ENCODE measurements around the gene HPS3.
"Not testable (repeated sequence)": the region's sequence is repeated elsewhere in the genome, so short reads cannot be mapped to it uniquely, and the experiment has no call there.

HPS3 gene

DNA sequence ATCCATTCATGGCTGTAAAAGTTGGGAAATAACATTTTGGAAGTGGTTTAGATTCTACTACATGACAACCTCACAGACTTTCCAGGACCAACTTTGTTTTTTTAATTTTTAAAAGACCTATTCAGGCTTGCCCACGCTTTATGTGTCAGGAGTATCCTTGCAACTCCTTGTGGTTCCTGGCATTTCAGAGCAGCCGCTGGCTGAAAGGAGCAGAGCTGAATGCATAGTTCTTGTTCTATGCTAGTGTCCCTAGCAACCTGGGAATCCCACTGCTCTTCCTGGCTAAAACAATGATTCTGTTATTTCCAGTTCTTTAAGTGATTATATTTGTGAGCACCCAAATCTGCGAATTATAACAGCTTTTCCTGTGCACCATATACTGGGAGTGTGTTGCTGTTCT lies 57.3 kb downstream of the HPS3 start:
- no peak for DNase-seq

DNA sequence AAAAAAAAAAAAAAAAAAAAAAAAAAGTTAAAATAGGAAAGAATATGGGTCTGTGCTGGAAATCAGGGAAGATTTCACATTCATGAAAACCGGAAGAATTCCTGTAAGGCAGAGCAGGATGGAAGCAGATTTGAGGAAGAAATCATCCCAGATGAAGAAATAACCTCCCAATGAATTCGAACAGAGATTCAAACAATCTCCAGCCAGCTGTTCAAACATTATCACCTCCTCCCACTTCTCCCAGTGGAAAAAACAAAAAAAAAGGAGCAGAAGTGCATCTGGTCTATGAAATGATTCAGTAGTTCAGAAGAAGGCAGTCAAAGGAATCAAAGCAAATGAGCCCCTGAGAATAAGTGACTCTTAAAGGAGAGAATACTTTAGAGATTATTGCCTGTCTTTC lies 59.1 kb downstream of the HPS3 start:
- DNase-seq = peak in 1 of 2 experiments; percentile 28

DNA sequence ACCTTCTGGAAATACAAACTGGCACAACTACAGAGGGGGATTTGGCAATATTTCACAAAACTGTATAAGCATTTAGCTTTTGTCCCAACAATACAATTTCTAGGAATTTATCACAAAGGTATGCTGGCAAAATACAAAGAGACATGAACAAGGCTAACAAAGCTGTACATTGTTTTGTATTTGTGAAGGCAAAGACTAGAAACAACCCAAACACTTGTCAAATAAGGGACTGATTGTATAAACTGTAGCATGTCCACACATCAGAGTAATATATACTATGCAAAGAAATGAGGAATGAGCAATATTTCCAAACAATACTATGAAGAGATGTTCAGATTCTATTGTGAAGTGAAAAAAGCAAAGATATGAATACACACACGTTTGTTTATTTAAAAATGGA lies 65.8 kb downstream of the HPS3 start:
- DNase-seq = no peak

DNA sequence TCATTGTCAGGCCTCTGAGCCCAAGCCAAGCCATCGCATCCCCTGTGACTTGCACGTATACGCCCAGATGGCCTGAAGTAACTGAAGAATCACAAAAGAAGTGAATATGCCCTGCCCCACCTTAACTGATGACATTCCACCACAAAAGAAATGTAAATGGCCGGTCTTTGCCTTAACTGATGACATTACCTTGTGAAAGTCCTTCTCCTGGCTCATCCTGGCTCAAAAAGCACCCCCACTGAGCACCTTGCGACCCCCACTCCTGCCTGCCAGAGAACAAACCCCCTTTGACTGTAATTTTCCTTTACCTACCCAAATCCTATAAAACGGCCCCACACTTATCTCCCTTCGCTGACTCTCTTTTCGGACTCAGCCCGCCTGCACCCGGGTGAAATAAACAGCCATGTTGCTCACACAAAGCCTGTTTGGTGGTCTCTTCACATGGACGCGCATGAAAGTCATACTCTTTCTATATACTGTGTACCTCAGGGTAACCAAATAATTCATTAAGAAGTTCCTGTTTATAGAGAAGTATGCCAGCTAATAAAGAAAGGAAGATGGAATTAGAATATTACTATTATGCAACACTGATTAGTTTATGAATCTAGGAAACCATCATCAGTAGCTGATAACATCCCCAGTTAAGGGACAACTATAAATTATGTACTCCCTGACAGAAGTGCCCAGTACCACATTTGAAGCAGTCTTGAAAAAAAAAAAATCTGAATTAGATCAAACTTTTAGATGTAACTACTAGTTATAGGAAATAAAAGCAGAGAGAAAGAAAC lies 67.6 kb downstream of the HPS3 start:
- not testable (repeated sequence) for DNase-seq

DNA sequence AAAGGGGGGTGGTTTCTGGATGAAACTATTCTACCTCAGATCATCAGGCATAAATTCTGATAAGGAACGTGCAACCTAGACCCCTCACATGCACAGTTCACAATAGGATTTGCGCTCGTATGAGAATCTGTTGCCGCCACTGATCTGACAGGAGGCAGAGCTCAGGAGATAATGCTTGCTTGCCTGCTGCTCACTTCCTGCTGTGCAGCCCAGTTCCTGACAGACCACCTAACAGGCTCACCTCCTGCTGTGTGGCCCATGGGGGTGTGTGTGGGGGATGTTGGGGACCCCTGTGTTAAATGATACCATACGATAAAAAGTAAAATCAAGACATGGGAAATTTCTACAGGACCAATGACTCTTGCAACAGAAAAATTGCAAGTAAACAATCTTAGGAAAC lies 68.2 kb downstream of the HPS3 start:
- no peak for DNase-seq

DNA sequence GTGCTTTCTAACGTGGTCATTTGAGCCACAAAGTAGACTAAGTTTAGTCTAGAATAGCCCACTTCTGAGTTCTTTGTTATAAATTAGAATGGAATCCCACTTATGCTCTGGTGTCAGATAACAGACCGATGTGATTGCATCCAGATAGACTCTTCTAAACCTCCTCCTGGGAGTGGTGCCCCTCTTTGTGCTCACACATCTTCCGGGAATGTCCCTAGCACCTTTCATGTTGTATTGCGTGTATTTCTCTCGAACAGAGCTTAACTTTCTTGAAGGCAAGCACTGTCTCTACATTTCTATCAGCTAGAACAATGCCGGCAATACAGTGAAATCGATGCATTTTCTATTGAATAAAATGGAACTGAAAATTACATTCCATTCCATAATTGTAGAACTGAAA lies 69.2 kb downstream of the HPS3 start:
- no peak for DNase-seq

DNA sequence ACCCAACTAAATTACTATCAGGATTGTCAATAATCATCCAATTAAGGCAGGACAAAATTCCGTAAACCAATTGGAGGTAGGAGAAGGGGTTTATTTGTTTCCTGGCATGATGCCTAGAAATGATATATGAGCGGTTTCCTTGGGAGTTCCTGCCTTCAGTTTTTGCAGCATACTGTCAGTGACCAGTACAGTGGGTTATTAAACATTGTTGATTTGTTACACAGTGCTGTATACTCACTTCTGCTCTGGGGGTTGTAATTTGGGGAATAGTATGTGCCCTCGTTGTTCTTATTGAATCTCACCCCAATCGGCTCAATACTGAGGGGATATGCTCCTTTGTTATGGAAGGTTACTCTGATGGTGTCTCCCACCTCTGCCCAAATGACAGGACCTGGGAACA lies 70.0 kb downstream of the HPS3 start:
- peak; percentile 66 to 90 for DNase-seq

DNA sequence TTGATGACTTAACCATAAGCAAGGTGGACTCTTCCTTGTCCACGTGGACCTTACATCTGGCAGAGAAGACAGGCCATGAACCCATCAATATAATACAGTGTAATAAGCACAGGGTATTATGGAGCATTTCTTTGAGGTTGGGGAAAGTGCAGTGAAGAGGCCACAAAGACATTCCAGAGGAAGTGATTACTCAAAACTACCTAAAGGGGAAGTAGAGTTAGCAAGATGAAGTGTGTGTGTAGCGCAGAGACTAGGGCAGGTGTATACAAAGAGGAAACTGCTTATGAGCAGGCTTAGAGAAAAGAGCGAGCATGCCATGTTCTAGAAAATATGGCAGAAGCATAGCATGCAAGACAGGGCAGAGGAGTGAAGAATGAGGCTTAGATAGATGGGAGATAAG lies 74.3 kb downstream of the HPS3 start:
- no peak for DNase-seq

DNA sequence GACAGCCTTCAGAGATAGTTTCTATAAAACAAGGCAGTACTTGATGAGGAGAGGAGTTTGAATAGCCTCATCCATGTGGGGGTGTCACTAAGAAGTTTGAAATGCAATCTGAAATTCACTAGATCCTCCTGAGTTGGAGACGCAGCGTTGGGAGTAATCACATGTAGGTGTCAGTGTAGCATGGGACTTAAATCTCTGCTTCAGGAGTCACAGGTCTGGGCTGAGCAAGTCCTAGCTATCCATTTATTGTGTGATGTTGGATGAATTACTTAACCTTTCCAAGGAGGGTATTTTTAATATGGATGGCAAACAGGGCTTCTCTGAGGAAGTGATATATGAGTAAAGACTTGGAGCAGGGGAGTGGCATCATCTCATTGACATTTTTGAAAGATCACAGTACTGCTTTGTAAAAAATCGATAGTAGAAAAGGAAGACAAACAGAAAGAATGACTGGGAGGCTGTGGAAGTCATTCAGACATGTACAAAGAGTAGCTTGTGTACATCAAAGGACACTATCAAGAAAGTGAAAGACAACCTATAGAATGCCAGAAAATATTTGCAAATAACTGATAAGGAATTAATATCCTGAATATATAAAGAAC lies 75.1 kb downstream of the HPS3 start:
- no peak for DNase-seq

DNA sequence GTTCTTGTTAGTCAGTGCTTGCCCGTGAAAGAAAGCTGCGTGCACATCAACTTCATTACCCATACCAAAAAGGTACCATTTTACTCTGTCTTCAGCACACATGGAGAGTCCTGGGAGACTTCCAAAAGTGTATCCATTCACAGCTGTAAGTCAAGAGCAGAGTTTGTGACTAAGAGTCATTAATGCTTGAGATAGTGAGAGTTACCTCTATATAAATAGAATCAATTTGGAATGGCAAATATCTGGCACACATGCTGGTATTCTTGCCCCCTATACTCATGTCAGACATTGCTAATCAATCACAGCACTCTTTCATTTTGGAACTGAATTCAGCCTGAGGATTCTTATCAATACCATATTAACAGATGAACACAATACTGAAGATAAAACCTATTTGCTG lies 78.0 kb downstream of the HPS3 start:
- DNase-seq = no peak

DNA sequence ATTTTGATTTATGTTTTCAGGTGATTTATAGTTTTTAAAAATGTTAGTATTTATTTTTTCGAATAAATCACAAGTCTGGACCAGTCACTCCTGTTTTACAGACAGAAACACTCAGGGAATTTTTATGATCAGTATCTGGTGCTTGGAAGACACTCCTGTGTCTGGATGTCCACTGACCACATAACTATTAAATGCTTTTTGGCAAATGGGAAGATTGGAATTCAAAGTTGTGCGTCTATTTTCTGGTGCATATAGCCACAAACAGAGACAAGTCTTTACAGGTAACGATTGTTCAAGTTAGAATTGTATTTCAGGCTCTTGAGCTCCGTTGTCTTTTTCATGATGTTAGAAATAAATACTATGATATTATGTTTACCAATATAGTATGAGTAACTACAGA lies 80.0 kb downstream of the HPS3 start:
- DNase-seq = no peak

DNA sequence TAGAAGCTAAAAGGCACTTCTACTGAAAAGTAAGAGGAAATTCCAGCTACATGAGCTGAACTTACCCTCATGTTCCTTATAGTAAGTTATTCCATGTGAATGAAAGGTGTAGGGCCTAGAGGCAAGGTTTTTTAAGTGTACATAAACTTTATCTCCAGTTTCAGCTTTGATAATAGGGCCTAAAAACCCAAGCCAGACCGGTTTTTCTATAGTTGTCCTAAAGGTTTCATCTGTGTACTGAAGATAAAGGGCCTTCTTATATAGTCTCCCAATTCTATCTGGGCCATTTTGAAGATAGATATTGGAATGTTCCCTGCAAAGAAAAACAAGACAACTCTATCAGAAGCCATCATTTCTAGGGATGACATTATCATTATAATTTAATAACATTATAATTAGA lies 82.9 kb downstream of the HPS3 start:
- no peak for DNase-seq

DNA sequence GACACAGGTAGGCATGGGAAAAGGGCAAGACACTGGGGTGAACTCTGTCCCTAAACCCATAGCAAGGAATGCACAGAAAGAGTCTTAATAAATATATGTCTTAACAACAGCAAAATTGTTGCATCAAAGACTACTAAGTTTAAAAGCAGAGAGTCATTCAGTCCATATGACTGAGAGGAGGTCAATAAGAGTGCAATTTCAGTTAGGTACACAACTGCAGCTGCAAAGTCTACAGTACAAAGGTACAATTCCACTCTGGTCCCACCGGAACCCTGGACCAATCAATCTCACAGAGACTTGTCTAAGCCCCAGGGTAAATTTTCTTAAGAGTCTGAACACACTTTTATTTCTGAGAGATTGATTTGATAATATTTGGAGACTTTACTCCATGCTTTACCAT lies 85.3 kb downstream of the HPS3 start:
- peak; percentile 14 to 67 for DNase-seq

DNA sequence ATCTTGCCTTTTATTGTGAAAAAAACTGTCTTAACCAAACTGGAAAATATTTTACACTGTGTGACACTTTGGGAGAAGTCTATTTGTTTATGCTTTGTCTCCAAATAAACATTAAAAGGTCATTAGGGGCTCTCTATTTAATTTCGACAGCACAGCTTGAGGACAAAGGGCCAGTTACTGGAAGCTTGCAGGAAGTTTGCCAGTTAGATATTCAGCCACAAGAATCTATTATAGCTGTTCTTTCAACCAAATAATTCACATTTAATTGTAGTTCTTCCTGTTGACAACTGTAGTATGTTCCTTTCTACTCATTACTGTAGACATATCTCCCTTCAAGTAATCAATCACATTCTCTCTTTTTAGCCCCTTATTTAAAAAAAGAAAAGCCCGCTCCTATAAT lies 86.1 kb downstream of the HPS3 start:
- peak; percentile 26 to 81 for DNase-seq

DNA sequence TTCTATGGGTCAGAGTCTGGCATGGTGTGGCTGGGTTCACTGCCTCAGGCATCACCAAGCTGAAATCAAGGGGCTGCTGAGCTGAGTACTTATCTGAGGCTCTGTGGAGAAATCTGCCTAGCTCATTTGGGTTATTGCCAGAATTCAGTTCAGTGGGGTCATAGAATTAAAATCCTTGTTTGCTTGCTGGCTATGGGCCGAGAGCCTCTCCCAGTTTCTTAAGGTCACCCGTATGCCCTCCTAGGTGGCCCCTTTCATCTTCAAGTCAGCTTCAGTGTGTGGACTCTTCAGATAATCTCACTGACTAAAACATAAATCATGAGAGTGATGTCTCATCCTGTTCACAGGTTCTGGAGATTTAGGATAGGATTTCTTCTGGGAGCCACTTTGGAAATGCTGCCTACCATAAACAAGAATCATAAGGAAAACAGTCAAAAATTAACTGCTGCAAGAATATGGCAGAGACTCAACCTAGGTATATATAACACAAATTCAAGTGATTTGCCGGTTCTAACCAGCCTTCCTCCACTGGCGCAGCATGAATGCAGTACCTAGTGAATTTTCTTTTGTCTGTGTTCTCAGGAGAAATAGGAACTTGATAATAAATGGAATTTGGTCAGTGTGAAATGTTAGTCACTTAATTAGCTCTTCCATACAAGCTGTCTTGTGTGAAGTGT lies 86.9 kb downstream of the HPS3 start:
- peak in 1 of 2 experiments; percentile 29 for DNase-seq

DNA sequence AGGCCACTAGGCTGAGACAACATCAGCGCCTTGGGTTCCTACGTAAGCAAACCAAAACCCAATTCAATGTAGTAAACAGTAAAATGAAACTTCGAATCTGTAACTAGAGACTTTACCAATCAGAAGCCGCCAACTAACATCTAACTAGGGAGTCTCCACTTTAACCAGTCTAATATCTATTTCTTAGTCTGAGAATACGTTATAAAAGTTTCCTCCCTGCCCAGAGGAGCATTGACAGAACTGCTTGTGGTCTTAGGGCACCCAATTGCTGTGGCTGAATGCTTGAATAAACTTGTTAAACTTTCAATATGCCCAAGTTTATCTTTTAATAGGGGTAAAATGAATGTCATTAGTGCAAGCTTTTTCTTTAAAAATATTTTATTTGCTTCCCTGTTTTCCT lies 87.9 kb downstream of the HPS3 start:
- no peak for DNase-seq

DNA sequence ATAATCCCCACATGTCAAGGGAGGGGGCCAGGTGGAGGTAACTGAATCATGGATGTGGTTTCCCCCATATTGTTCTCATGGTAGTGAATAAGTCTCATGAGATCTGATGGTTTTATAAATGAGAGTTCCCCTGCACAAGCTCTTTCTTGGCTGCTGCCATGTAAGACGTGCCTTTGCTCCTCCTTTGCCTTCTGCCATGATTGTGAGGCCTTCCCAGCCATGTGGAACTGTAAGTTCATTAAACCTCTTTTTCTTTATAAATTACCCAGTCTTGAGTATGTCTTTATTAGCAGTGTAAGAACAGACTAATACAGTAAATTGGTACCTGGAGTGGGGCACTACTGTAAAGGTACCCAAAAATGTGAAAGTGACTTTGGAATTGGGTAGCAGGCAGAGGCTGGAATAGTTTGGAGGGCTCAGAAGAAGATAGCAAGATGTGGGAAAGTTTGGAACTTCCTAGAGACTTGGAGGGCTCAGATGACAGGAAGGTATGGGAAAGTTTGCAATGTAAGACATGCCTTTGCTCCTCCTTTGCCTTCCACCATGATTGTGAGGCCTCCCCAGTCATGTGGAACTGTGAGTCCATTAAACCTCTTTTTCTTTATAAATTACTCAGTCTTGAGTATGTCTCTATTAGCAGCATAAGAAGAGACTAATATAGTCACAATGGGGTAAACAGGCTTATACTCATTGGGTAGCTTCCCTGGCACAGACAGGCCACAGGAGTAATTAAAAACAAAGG lies 90.1 kb downstream of the HPS3 start:
- not testable (repeated sequence) for DNase-seq

DNA sequence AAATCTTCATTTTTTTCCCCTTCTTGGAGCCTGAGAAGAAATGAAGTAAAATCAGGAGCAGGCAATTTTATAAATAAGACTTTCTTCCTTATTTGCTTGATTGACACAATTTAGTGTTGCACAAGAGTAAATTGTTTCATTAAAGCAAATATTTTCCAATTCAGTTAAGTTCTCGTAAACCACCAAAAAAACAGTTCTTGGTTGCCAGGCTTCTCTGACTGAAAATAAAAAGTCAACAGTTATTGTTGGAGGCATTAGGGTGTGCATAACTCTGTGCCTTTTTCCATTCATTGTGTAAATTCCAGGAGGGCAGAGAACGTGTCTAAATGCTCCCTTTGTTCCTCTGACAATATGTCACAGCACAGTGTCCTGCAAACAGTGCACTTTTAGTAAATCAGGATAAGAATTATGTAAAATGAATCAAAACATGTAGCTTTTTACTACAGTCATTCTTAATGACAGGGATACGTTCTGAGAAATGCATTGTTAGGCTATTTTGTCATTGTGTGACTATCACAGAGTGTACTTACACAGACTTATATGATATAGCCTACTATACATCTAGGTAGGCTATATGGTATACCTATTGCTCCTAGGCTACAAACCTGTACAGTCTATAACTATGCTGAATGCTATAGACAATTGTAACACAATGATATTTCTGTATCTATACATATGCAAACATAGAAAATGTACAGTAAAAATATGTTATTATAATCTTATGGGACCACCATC lies 92.5 kb downstream of the HPS3 start, which contains the start of gene CP:
CP (minus strand) TSS at position 47 of the 735 bp plus-strand sequence; CDS start at position 10, 37 bp downstream.
- DNase-seq = peak in 1 of 2 experiments; percentile 25
